NCI-H446 treated with DMSO at 0.1 percent for 48 hours (cell line): ENCODE results near the gene C1orf226.

Experiments
- DNase-seq: peaks from one replicate; lab custom pipeline; 2025; lab: John Stamatoyannopoulos, UW

Gene C1orf226

GRCh38 chr1:162384601-162385279 is 3.2 kb downstream of the C1orf226 start:
- DNase-seq: no peak

- DNase-seq: no peak
Measured at GRCh38 chr1:162385280-162385623, 3.7 kb downstream of the C1orf226 start.

GRCh38 chr1:162385702-162386101 is 4.2 kb downstream of the C1orf226 start:
- no peak for DNase-seq

DNA sequence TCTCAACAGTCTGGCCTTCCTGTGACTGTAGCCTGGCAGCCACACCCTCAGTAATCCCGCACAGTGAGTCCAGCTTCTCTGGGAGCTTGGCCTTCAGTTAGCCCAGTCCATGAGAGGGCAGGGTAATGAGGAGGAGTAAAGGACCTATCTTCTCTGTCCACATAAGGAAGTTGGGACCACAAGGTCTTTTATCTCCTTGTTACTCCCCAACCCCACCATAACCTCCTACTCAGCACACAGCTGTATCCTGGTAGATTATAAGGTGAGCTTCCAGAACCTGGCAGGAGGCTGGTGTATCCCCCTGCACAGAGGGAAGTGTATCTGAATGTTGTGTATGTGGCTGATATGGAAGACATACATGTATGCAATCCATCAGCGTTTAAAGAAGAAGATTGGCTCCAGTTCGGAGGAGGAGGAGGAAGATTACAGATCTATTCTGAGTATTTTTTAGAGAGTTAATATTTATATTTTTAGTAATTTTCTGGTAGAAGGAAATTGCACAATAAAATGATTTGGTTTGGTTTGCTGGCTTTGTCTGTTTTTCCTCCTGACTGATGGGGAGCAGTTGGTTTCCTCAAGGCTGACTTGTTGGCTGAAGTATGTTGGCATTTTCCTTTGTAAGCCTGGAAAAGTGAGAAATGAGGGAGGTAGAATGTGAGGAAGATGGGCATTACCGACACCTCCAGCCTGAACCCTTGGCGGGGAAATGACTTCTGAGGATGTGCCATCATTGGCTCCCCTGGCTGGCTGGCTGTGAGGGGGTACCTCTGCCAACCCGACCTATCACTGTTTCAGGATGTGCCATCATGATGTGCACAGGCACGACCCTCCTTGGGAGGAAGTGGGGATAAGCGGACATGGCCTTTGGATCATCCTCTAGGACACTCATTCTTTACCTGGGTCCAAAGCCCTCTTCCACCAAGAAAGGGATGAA is 5.0 kb downstream of the C1orf226 start:
- DNase-seq: no peak

DNA sequence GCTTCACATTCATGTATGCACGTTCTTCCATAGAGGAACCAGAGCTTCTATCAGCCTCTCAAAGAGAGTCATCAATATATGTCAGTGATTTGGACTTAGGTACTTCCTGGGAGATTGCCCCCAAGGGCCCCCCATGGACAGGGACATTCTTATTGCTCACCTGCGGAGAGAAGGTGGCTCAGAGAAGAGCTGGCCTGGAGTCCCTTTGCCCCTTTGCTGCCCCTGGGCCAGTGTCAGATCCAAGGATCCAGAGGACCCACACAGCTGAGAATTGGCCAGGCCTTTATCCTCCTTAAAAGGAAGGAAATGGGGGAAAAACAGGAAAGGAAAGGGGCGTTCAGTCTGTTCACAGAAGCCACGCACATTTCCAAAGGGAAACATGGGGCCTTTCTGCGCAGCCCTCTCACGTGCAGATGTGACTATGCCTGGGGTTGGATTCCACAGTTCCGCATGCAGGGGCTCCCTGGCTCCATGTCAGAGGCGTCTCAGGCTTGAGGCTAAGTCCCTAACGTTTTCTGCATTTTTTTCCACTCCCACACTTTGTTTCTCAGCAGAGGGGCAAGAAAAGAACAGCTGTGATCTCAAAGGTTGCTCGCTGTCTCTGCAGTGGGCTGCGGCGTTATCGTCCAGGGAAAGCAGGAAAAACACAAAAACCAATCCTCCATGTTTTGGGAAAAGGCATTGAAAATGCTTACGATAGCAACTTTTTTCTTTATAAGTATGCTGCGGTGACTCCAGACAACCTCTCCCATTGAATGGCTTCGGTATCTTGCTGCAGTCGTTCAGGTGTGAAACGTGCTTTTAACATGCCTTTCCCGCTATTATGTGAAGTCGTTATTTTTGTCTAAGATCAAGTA is 5.9 kb downstream of the C1orf226 start:
- DNase-seq: no peak

DNA sequence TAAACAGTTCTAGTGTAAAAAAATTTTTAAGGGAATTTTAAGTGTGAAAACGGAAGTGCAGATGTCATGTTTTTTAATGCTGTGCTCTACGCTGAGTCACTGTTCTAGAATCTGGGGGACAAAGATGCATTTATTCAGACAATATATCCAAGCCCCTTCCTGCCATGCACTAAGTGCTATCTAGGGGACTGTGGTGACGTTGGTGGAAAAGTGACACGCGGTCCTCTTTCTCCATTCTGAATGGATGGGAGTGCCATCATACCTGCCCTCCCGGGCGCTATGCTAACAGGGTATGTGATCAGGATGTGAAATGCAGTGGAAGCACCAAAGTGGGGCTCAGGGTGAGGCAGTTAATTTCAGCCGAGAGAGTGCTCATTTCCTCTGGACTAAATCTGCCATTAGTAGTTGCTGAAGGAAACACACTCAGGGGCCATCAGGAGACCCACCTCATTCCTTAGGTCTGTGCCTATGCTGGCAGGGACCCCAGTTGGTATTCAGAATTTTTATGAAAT is 6.6 kb downstream of the C1orf226 start:
- DNase-seq: no peak

DNA sequence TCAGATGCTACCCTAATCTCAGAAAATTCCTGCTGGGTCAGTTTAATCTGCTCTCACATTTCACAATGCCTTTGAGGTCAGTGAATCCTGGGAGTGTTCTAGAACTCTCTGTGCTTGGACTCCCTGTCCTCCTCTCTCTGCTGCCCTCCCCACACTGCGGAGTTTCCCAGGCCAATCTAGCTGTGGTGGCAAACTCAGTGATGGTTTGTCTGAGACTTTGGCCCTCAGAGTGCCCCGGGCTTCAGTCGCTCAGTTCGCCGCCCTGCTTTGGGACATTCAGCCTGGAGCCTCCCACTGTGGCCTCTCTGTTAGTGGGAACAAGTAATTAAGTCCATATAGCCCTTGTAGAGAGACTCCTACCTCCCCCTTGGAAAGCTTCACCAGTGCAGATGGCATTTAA is 7.1 kb downstream of the C1orf226 start:
- DNase-seq: no peak

DNA sequence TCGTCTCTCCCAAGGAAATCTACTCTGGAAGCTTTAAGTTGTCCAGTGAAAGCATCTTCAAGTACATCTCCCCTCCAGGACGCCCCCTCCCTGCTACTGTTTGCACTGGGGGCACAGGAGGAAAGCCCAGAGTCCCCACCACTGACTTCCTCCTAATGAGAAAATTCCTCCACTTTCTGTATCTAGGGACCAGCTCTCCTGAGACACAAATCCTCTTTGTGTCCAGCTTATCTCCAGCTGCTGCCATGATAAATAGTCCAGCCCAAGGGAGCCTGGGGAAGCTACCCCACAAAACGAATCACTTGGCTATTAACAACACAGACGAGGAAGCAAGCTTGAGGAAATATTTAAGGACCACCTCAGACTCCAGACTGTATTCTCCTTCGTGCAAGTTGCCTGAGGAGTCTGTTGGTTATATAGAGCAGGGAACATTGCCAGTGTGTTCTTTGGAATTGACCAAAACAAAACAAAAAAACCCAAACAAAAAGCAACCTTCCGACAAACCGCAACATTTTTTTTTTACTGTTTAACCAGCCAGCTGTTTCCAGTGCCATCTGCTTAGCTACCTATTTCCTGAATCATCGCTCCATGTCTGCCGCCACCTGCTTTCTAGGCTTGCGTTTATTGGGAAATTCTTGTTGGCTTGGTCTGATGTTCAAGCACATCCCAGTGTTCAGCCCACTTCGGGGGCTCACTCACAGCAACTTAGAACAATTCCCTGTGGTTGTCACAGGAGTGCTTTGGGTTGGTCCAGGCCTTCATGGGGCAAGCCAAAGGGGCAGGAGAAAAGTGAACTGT is 7.7 kb downstream of the C1orf226 start:
- DNase-seq: no peak

GRCh38 chr1:162389971-162390370 is 8.4 kb downstream of the C1orf226 start:
- no peak for DNase-seq

DNA sequence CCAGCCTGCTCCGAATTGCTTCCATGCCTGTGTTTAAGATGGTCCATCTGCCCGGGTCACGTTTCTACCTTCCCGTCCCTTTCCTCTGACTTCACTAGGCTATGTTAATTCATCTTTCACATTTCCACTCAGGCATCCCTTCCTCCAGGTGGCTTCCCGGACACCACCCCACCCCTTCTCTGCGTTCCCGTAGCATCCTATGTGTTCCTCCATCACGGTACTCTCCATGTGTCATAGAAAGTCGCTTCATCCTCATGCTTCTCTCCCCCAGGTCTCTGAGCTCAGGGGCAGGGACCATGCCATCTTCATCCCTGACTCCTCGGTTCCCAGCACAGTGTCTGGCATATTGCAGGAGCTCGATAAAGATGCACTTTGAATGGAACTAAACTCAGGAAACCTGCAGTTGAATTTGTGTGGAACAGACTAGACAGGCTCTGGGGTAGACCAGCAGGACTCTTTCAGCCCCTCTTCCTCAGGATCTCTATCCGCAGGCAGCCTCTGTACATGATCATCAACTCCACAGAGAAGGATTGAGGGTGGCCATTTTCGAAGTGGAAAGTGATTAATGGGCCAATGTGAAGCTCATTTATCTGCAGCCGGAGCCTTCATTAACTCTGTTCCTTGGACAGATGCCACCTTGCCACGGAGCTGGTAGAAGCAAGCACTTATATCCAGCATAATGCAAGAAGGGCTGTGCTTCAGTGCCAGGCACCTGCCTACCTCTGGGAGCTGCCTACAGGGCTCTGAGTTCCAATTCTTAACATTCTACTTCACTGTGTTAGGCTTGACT is 9.1 kb downstream of the C1orf226 start:
- DNase-seq: no peak

- no peak for DNase-seq
Measured at GRCh38 chr1:162391790-162392563, 10.4 kb downstream of the C1orf226 start.

DNA sequence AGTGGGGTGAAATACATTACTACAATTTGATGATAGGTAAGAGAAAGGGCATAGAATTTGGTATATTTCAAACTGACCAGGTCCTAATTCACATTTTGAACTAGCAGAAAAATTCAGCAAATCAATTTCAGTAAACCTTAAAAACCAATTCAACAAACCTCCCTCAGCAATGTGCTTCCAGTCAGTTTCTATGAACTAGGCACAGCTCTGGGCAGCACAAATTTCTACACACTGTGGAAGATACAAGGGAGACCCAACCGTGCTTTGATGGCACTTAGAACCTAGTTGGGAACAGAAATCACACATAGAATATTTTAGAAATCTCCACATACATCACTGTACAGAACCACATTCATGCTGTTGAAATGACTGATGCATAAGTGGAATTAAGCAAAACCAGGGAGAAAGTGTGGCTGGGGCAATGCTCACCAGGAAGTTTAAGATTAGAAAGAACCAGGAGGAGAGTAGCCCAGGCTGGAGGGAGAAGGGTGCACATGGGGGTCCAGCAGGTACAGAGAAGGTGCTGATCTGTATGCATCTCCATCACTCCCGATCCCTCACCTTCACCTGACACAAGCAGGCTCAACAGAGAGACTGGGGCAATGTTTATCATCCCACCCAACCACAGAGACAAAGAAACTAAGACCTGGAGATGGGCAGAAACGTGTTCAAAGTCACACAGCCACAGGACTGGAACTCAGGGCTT is 14.8 kb downstream of the C1orf226 start:
- no peak for DNase-seq

- DNase-seq: no peak
Measured at GRCh38 chr1:162397039-162397448, 15.5 kb downstream of the C1orf226 start.

GRCh38 chr1:162397943-162398560 is 16.5 kb downstream of the C1orf226 start:
- no peak for DNase-seq

DNA sequence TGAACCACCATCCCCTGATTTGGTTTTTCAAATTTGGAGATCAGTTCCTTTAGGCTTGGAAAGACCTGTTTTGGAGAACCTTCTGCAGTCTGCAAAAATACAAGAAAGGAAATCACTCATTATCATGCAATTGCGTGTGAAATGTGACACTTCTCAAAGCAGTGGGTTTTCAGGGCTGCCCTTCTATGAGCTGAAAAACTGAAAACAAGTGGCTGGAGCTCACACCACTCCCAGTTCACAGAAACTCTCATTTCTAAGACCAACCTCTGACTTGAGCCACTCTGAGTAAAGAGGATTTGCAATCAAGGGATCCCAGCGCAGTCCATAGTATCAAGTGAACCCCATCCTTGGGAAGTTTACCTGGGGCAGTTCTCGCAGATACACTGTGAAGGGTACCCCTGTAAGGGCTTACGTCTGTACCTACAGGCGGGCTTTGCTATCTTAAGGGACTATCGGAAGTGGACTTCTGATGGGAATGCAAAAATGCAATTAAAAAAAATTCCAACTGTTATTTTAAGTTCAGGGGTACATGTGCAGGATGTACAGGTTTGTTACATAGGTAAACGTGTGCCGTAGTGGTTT is 17.6 kb downstream of the C1orf226 start:
- DNase-seq: no peak

DNA sequence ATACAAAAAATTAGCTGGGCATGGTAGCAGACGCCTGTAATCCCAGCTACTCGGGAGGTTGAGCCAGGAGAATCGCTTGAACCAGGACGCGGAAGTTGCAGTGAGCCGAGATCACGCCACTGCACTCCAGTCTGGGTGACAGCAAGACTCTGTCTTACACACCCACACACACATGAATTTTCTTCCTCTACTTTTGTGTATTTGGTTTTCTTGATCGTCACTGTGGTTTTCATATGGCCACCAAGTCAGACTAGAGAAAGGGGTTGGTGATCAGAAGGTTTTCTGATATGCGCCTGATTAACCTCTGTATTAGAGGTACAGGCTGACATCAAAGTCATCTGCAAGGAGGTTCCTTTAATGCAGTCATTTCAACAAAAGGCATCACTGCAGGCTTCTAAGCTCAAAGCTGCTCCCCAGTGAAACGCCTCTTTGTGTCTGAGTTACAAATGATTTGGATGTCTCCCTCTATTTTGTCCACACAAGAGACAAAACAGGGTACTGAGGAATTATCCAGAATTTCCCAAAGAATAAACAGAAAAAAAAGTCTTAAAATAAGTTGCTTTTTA is 19.3 kb downstream of the C1orf226 start:
- no peak for DNase-seq

DNA sequence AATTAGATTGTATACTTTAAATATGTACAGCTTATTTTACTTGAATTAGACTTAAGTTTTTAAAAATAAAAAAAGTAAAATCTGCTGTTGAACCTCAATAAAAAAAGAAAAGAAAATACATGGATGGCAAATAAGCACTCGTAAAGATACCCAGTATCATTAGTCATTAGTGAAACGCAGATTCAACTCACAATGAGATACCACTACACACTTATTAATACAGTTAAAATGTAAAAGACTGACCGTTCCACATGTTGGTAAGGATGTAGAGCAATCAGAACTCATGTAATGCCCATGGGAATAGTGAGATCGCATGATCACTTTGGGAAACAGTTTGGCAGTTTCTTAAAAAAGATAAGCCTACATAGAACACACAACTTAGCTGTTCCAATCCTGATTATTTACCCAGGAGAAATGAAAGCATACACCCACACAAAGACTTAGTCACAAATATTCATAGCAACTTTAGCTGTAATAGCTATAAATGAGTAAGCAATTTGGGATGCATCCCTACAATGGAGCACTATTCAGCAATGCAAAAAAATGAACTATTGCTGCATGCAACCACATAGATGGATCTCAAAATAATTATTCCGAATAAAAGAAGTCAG is 23.1 kb downstream of the C1orf226 start:
- DNase-seq: no peak

DNA sequence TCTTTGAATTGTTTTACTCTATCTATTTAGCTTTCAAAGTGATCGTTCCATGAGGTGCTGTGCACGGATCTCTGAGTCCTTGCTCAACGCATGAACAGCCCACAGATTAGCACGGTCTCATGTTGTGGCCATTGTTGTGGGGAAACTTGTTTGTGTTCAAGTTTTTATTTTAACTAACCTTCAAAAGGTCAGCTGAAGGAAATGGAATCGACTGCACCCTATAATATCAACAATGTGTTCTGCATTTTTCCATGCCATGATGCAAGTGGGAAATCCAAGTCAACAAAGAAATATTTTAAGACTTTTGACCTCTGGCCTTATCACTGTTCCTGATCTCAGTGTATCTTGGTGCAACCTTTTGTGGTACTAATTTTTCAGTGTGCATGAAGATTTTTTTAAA is 24.3 kb downstream of the C1orf226 start:
- DNase-seq: no peak
